Measurements from ENCODE around the gene NCK2. TPM values are rescaled to one million over a fixed set of nuclear protein-coding genes. Genes with fewer than 3 reads are reported as not detected.

NCK2 gene
- polyA plus RNA-seq, 3 donors, result 2.5 to 18.2 (median 7.6) TPM

DNA sequence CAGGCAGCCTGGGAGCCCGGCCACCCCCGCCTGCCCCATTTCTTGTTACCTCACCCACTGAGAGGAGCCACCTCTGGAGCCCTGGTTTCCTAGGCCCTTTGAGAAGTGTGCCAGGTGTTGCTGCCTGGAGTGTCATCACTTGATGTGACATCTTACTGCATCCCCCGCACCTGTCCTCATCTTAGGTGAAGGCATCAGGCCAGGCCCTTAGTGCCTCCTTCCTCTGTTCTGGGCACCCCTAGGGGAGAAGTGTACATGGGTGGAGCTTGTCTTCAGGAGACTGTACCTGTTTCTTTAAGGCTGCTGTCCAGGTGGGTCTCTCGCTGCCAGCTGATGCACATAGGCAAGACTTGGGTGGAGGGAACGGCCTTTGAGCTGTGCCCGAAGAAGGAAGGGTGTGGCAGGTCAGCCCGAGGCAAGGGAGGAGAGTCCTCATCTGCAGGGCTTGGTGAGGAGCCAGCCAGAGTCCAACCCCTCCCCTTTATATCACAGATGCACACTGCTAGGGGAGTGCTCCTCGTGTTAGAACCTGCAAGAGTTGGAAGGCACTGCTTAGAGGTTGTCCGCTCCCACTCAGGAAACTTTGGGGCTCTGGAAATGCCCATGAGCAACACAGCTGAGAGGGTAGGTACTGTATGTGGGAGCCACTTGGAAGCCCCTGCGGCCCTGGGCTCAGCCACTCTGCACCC lies 45.9 kb downstream of the NCK2 start:
- Mint-ChIP-seq H3K27me3 (ENCODE audit: low read depth in 3 of 3) (no peaks in the 10 kb centered on the region), H3K36me3 (peaks cover 0 to 2% of the 10 kb centered on the region in 2 donors), H3K4me1 (peaks cover 73% of the 10 kb centered on the region), H3K4me3 (peak overlapping the region; percentile 50 to 86), H3K27ac (peak overlapping the region; percentile 41 to 83 (median 67)), H3K9me3 (peaks cover 0 to 3% (median 0%) of the 10 kb centered on the region in 7 donors)
- Histone ChIP-seq H3K27me3 (ENCODE audit: control insufficient read depth in 2 of 2, insufficient read depth in 2 of 2, low read length in 2 of 2) (no peaks in the 10 kb centered on the region), H3K27ac (ENCODE audit: low read depth in 1 of 2, low read length in 2 of 2) (peak overlapping the region; percentile 23 to 72), H4K20me1 (ENCODE audit: insufficient read depth, low read length) (peaks cover 28% of the 10 kb centered on the region), H3K9ac (ENCODE audit: insufficient read depth, low read length, poor library complexity, severe bottlenecking) (no peak overlapping the region), H3K79me2 (ENCODE audit: insufficient read depth, low read length) (peaks cover 79% of the 10 kb centered on the region), H3K36me3 (replicated peaks in 1 of 2; ENCODE audit: control insufficient read depth in 1 of 2, insufficient read depth in 2 of 2, low read length in 2 of 2) (no peaks in the 10 kb centered on the region), H3K9me3 (replicated peaks in 1 of 2; ENCODE audit: control insufficient read depth in 1 of 2, insufficient read depth in 1 of 2, low read length in 2 of 2) (no peaks in the 10 kb centered on the region), H2AFZ (ENCODE audit: insufficient read depth, low read depth, low read length, poor library complexity, severe bottlenecking) (no peak overlapping the region), H3K4me2 (replicated peaks; ENCODE audit: extremely low read depth, low read length, poor library complexity, severe bottlenecking) (peak overlapping the region; percentile 45), H3K4me3 (replicated peaks in 1 of 3; ENCODE audit: low read depth in 2 of 3, low read length in 3 of 3) (peak overlapping the region in 1 of 3 experiments; percentile 45), H3K4me1 (ENCODE audit: control insufficient read depth in 1 of 2, insufficient read depth in 2 of 2, low read length in 2 of 2) (peaks cover 48 to 64% of the 10 kb centered on the region in 2 donors)
- TF ChIP-seq, protein P1, sequence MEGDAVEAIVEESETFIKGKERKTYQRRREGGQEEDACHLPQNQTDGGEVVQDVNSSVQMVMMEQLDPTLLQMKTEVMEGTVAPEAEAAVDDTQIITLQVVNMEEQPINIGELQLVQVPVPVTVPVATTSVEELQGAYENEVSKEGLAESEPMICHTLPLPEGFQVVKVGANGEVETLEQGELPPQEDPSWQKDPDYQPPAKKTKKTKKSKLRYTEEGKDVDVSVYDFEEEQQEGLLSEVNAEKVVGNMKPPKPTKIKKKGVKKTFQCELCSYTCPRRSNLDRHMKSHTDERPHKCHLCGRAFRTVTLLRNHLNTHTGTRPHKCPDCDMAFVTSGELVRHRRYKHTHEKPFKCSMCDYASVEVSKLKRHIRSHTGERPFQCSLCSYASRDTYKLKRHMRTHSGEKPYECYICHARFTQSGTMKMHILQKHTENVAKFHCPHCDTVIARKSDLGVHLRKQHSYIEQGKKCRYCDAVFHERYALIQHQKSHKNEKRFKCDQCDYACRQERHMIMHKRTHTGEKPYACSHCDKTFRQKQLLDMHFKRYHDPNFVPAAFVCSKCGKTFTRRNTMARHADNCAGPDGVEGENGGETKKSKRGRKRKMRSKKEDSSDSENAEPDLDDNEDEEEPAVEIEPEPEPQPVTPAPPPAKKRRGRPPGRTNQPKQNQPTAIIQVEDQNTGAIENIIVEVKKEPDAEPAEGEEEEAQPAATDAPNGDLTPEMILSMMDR (IDR thresholded peaks at IDR 0.05), result no peak
- WGBS (ENCODE audit: insufficient coverage), result 8% methylated on average over 3 of the region's 10 CpGs
- intact Hi-C loops (cut with micrococcal nuclease), result no loop called here
- no peak for DNase-seq

DNA sequence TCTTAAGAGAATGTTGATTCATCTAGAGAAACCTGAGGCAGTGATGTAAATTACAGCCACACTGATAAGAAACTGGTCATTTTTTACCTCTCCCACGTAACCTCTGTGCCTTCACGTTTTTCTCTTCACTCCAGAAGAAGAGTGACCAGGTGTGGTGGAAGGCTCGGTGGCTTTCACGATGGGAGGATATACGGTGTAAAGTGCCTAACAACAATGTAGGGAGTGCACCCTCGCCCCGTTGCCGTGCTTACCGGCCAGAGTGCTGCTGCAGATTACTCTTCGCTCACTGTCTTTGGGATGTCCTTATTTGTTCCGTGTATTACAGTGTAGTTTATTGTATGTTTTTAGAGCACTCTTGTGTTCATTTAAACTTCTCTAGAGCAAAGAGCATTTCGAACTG lies 46.5 kb downstream of the NCK2 start:
- Histone ChIP-seq H3K4me1 (ENCODE audit: control insufficient read depth in 1 of 2, insufficient read depth in 2 of 2, low read length in 2 of 2) (peaks cover 51 to 67% of the 10 kb centered on the region in 2 donors), H3K27me3 (ENCODE audit: control insufficient read depth in 2 of 2, insufficient read depth in 2 of 2, low read length in 2 of 2) (no peaks in the 10 kb centered on the region), H3K79me2 (ENCODE audit: insufficient read depth, low read length) (peaks cover 85% of the 10 kb centered on the region), H3K4me3 (replicated peaks in 1 of 3; ENCODE audit: low read depth in 2 of 3, low read length in 3 of 3) (no peak overlapping the region), H3K27ac (ENCODE audit: low read depth in 1 of 2, low read length in 2 of 2) (peak overlapping the region in 1 of 2 donors; percentile 72), H3K9me3 (replicated peaks in 1 of 2; ENCODE audit: control insufficient read depth in 1 of 2, insufficient read depth in 1 of 2, low read length in 2 of 2) (no peaks in the 10 kb centered on the region), H3K4me2 (replicated peaks; ENCODE audit: extremely low read depth, low read length, poor library complexity, severe bottlenecking) (no peak overlapping the region), H3K36me3 (replicated peaks in 1 of 2; ENCODE audit: control insufficient read depth in 1 of 2, insufficient read depth in 2 of 2, low read length in 2 of 2) (no peaks in the 10 kb centered on the region), H4K20me1 (ENCODE audit: insufficient read depth, low read length) (peaks cover 30% of the 10 kb centered on the region), H2AFZ (ENCODE audit: insufficient read depth, low read depth, low read length, poor library complexity, severe bottlenecking) (no peak overlapping the region), H3K9ac (ENCODE audit: insufficient read depth, low read length, poor library complexity, severe bottlenecking) (no peak overlapping the region)
- intact Hi-C loops (cut with micrococcal nuclease), result no loop called here
- TF ChIP-seq, protein P1 (IDR thresholded peaks at IDR 0.05), result no peak
- peaks cover 74% of the 10 kb centered on the region for H3K4me1 Mint-ChIP-seq
- peak overlapping the region in 2 of 7 donors; percentile 19 to 67 for H3K27ac Mint-ChIP-seq
- H3K27me3 Mint-ChIP-seq (ENCODE audit: low read depth in 3 of 3), result no peaks in the 10 kb centered on the region
- H3K9me3 Mint-ChIP-seq, result peaks cover 0 to 3% (median 0%) of the 10 kb centered on the region in 7 donors
- no peak for DNase-seq
- no peaks in the 10 kb centered on the region for H3K36me3 Mint-ChIP-seq
- H3K4me3 Mint-ChIP-seq, result no peak overlapping the region
- 96% methylated on average over 7 of the region's 12 CpGs for WGBS (ENCODE audit: insufficient coverage)

All from CD14-positive monocyte (primary cell).